CD4-positive, alpha-beta T cell (primary cell): Measurements from ENCODE around the gene MED12L. TPM values are rescaled to one million over a fixed set of nuclear protein-coding genes. Genes with fewer than 3 reads are reported as not detected.

Experiments
- ATAC-seq: fragments of 200-7000 bp; cut with Tn5 transposase; one replicate; pipeline ENCODE4 v1.10.0; 2022; ENCODE audit warnings: mild to moderate bottlenecking; ENCODE audit not compliant: poor library complexity
- CTCF ChIA-PET: fragments of 350-600 bp; sonication (Branson Sonifier 250); formaldehyde crosslinking; loops from one replicate; lab custom pipeline; 2021; ENCODE audit warnings: antibody characterized with exemption, inconsistent platforms; lab: Charles Lee
- POLR2A ChIA-PET: fragments of 350-600 bp; sonication (Branson Sonifier 250); formaldehyde crosslinking; loops from one replicate; lab custom pipeline; 2021; ENCODE audit warnings: antibody characterized with exemption, inconsistent platforms; lab: Charles Lee
- DNase-seq, 14 experiments: peaks; one replicate each; pipeline ENCODE4 v3.0.0-alpha.2; 2013 to 2020; ENCODE audit warnings: mixed read lengths in 2 of 14
- H3K27ac ChIP-seq, 2 donors: one replicate each; pipeline versions ENCODE4 v1.5.1 to v1.7.0; 2013; ENCODE audit warnings: low read length in 2 of 2, low read depth in 1 of 2, mild to moderate bottlenecking in 1 of 2
- H3K27me3 ChIP-seq, 2 experiments: 1 replicate in 1 of 2; 2 replicates in 1 of 2; pipeline versions ENCODE4 v1.6.1 to v1.7.0; 2013; ENCODE audit warnings: low read length in 2 of 2, control low read depth in 1 of 2, mild to moderate bottlenecking in 1 of 2, moderate library complexity in 1 of 2; ENCODE audit not compliant: insufficient read depth in 2 of 2, control insufficient read depth in 1 of 2
- H3K36me3 ChIP-seq: one replicate; pipeline ENCODE4 v1.6.1; 2013; ENCODE audit warnings: low read length, control low read depth; ENCODE audit not compliant: insufficient read depth
- H3K4me1 ChIP-seq: one replicate; pipeline ENCODE4 v1.6.1; 2013; ENCODE audit warnings: low read length, control low read depth; ENCODE audit not compliant: insufficient read depth
- H3K4me3 ChIP-seq: one replicate; pipeline ENCODE4 v1.5.1; 2013; ENCODE audit warnings: mild to moderate bottlenecking, low read length, moderate library complexity
- H3K9me3 ChIP-seq, 2 experiments: 1 replicate in 1 of 2; 2 replicates in 1 of 2; pipeline versions ENCODE4 v1.6.1 to v1.7.0; 2013; ENCODE audit warnings: low read length in 2 of 2, mild to moderate bottlenecking in 2 of 2, control low read depth in 1 of 2, moderate library complexity in 1 of 2; ENCODE audit not compliant: control insufficient read depth in 1 of 2, insufficient read depth in 1 of 2
- H3K27ac Mint-ChIP-seq: one replicate; pipeline ENCODE4 v1.8.0; 2020; ENCODE audit warnings: mixed read lengths
- H3K27me3 Mint-ChIP-seq: one replicate; pipeline ENCODE4 v1.8.0; 2021; ENCODE audit warnings: mixed read lengths
- H3K36me3 Mint-ChIP-seq: one replicate; pipeline ENCODE4 v1.8.0; 2021; ENCODE audit warnings: low read depth, mixed read lengths
- H3K4me1 Mint-ChIP-seq: one replicate; pipeline ENCODE4 v1.8.0; 2021; ENCODE audit warnings: low read depth, mixed read lengths
- H3K4me3 Mint-ChIP-seq: one replicate; pipeline ENCODE4 v1.8.0; 2020; ENCODE audit warnings: mild to moderate bottlenecking, mixed read lengths
- H3K9me3 Mint-ChIP-seq: one replicate; pipeline ENCODE4 v1.8.0; 2020; ENCODE audit warnings: mixed read lengths
- intact Hi-C, 2 experiments: fragments of 100-400 bp; cut with DNase I in 1 of 2; cut with micrococcal nuclease in 1 of 2; formaldehyde crosslinking; loops; one replicate each; pipeline versions ENCODE4 v1.15.1 to v1.9.0; 2023 to 2025; cut with DNase I, micrococcal nuclease
- total RNA-seq, 174 experiments: library from RNA in 2 of 174; stranded (reverse) in 2 of 174; gene quantifications; one replicate each; pipeline ENCODE4 v1.2.3 and lab custom pipeline; 2021 to 2026
- TF ChIP-seq, protein P1 (sequence below): fragments of 200-600 bp; IDR thresholded peaks from one replicate; pipeline ENCODE4 v1.8.0; 2022; ENCODE audit warnings: antibody characterized with exemption, mild to moderate bottlenecking

Gene MED12L
- total RNA-seq, 2 experiments from 2014 or later, result 0.39 to 0.49 TPM

GRCh38 chr3:151145713-151146070 is 60.2 kb downstream of the MED12L start:
- no peaks in the 10 kb centered on the region for H3K9me3 ChIP-seq
- TF ChIP-seq, protein P1, sequence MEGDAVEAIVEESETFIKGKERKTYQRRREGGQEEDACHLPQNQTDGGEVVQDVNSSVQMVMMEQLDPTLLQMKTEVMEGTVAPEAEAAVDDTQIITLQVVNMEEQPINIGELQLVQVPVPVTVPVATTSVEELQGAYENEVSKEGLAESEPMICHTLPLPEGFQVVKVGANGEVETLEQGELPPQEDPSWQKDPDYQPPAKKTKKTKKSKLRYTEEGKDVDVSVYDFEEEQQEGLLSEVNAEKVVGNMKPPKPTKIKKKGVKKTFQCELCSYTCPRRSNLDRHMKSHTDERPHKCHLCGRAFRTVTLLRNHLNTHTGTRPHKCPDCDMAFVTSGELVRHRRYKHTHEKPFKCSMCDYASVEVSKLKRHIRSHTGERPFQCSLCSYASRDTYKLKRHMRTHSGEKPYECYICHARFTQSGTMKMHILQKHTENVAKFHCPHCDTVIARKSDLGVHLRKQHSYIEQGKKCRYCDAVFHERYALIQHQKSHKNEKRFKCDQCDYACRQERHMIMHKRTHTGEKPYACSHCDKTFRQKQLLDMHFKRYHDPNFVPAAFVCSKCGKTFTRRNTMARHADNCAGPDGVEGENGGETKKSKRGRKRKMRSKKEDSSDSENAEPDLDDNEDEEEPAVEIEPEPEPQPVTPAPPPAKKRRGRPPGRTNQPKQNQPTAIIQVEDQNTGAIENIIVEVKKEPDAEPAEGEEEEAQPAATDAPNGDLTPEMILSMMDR, result no peak
- Mint-ChIP-seq H3K27me3 (peaks cover 6% of the 10 kb centered on the region), H3K27ac (no peak overlapping the region), H3K4me1 (no peaks in the 10 kb centered on the region), H3K9me3 (no peaks in the 10 kb centered on the region), H3K4me3 (no peak overlapping the region), H3K36me3 (no peaks in the 10 kb centered on the region)
- ChIA-PET CTCF (interaction anchor here (0.9 to 1.7 kb wide), 2 partner anchors 9 to 424 kb away, joined by 3 to 5 read pairs; no protein-coding TSS in a partner anchor), POLR2A (no interaction called here)
- H3K4me3 ChIP-seq, result no peak overlapping the region
- no peaks in the 10 kb centered on the region for H3K36me3 ChIP-seq
- H3K27me3 ChIP-seq, result no peaks in the 10 kb centered on the region
- peak in 1 of 14 experiments; percentile 9 for DNase-seq
- no peak overlapping the region for H3K27ac ChIP-seq
- no peak for ATAC-seq
- peaks cover 8% of the 10 kb centered on the region for H3K4me1 ChIP-seq
- intact Hi-C loops, result loop anchor here (1.0 to 5.0 kb wide), 7 partner anchors 219 to 618 kb away; no protein-coding TSS in a partner anchor

GRCh38 chr3:151146071-151146730 is 60.7 kb downstream of the MED12L start:
- Histone ChIP-seq H3K27ac (no peak overlapping the region), H3K4me1 (peaks cover 8% of the 10 kb centered on the region), H3K9me3 (no peaks in the 10 kb centered on the region), H3K36me3 (no peaks in the 10 kb centered on the region), H3K4me3 (no peak overlapping the region), H3K27me3 (no peaks in the 10 kb centered on the region)
- CTCF ChIA-PET, result interaction anchor here (1.7 kb wide), 1 partner anchor 10 kb away, joined by 5 read pairs; no protein-coding TSS in a partner anchor
- POLR2A ChIA-PET, result no interaction called here
- intact Hi-C loops, result loop anchor here (1.0 to 5.0 kb wide), 7 partner anchors 219 to 619 kb away; no protein-coding TSS in a partner anchor
- H3K36me3 Mint-ChIP-seq, result no peaks in the 10 kb centered on the region
- no peak overlapping the region for H3K4me3 Mint-ChIP-seq
- no peaks in the 10 kb centered on the region for H3K4me1 Mint-ChIP-seq
- ATAC-seq (peak; percentile 98), DNase-seq (peak in 12 of 14 experiments; percentile 23 to 78 (median 45))
- TF ChIP-seq, protein P1, result peak; percentile 89
- H3K27me3 Mint-ChIP-seq, result peaks cover 6% of the 10 kb centered on the region
- no peak overlapping the region for H3K27ac Mint-ChIP-seq
- H3K9me3 Mint-ChIP-seq, result no peaks in the 10 kb centered on the region

DNA sequence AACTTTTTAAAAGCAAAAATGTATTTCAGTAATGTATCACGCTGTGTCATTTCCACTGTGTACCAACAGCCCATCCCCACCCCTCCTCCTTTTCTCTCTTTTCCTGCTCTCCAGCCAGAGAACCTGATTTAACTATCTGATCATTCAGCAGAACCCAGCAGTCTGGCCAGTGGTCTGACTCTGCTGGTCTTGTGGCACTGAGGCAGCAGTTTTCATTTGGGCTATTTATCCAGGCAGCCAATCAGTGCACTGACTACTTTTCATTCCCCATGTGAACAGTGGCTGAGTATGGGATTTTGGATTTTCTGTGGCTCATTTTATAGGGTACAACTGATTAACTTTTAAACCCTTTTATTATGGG is 61.2 kb downstream of the MED12L start:
- intact Hi-C loops, result loop anchor here (1.0 to 5.0 kb wide), 7 partner anchors 220 to 619 kb away; no protein-coding TSS in a partner anchor
- DNase-seq, result no peak
- H3K27me3 ChIP-seq, result no peaks in the 10 kb centered on the region
- no peaks in the 10 kb centered on the region for H3K36me3 ChIP-seq
- no peaks in the 10 kb centered on the region for H3K4me1 Mint-ChIP-seq
- no peak overlapping the region for H3K27ac Mint-ChIP-seq
- no peak overlapping the region for H3K4me3 Mint-ChIP-seq
- H3K27ac ChIP-seq, result no peak overlapping the region
- no peak overlapping the region for H3K4me3 ChIP-seq
- peaks cover 8% of the 10 kb centered on the region for H3K4me1 ChIP-seq
- no peaks in the 10 kb centered on the region for H3K9me3 Mint-ChIP-seq
- ChIA-PET POLR2A (no interaction called here), CTCF (no interaction called here)
- no peak for ATAC-seq
- no peaks in the 10 kb centered on the region for H3K9me3 ChIP-seq
- no peaks in the 10 kb centered on the region for H3K36me3 Mint-ChIP-seq
- TF ChIP-seq, protein P1, result no peak
- H3K27me3 Mint-ChIP-seq, result peaks cover 6% of the 10 kb centered on the region
